Peyer's patch (tissue), 4 donors: ENCODE measurements around the gene BANF1.

Experiments
- CTCF ChIP-seq, 6 experiments: fragments of 450-650 bp in 4 of 6; fragments of 200-600 bp in 2 of 6; sonication (generic) in 1 of 6; IDR thresholded peaks; one replicate each; pipeline ENCODE4 v1.5.1; 2017 to 2019; ENCODE audit warnings: antibody characterized with exemption in 6 of 6, mild to moderate bottlenecking in 3 of 6, moderate library complexity in 1 of 6
- POLR2A ChIP-seq, 2 donors: fragments of 450-650 bp; IDR thresholded peaks; one replicate each; pipeline ENCODE4 v1.5.1; 2017; ENCODE audit warnings: antibody characterized with exemption in 2 of 2, mild to moderate bottlenecking in 2 of 2, moderate library complexity in 2 of 2

GRCh38 chr11:65987336-65987735 is 15.0 kb upstream of the BANF1 start:
- TF ChIP-seq CTCF (IDR thresholded peaks at IDR 0.05) (no peak), POLR2A (IDR thresholded peaks at IDR 0.05) (no peak)
